Measurements from ENCODE around the gene TMEM45B. TPM values are rescaled to one million over a fixed set of nuclear protein-coding genes. Genes with fewer than 3 reads are reported as not detected.
A peak's percentile ranks its signal among the peaks of the same experiment; 100 is the strongest.
"Not testable (repeated sequence)": the region's sequence is repeated elsewhere in the genome, so short reads cannot be mapped to it uniquely, and the experiment has no call there.

Gene TMEM45B
- total RNA-seq, 6 experiments from 2014 or later, result 10.0 to 126 (median 18.6) TPM

- ATAC-seq (peak; percentile 59 to 86 (median 80)), DNase-seq (no peak)
- intact Hi-C loops (cut with DNase I), result no loop called here
- Histone ChIP-seq H3K27ac (peak overlapping the region in 1 of 3 donors; percentile 39), H3K4me1 (peaks cover 0 to 11% (median 0%) of the 10 kb centered on the region in 4 donors), H3K36me3 (no peaks in the 10 kb centered on the region), H3K9me3 (no peaks in the 10 kb centered on the region), H3K27me3 (no peaks in the 10 kb centered on the region), H3K4me3 (no peak overlapping the region)
- TF ChIP-seq POLR2A (IDR thresholded peaks at IDR 0.05) (no peak), CTCF (IDR thresholded peaks at IDR 0.05) (peak; percentile 32 to 46 (median 37))
- 9% methylated on average over 2 of the region's 3 CpGs for WGBS (ENCODE audit: insufficient coverage, low coverage, low lambda C conversion rate, missing lambda C conversion rate)
Observed at GRCh38 chr11:129785383-129786111, 30.1 kb upstream of the TMEM45B start.

- peak; percentile 65 to 80 (median 77) for ATAC-seq
- H3K4me3 ChIP-seq; intact Hi-C loops (cut with DNase I); H3K27me3 ChIP-seq; H3K27ac ChIP-seq; DNase-seq; H3K36me3 ChIP-seq; H3K9me3 ChIP-seq: not testable (repeated sequence)
- peaks cover 0 to 11% (median 2%) of the 10 kb centered on the region in 4 donors for H3K4me1 ChIP-seq
- WGBS (ENCODE audit: insufficient coverage, low coverage, low lambda C conversion rate, missing lambda C conversion rate), result 36% methylated on average over 2 of the region's 2 CpGs
Observed at GRCh38 chr11:129786112-129786416, 29.6 kb upstream of the TMEM45B start.

GRCh38 chr11:129787532-129788155, 28.0 kb upstream of the TMEM45B start:
- 77% methylated on average over 2 of the region's 2 CpGs for WGBS (ENCODE audit: insufficient coverage, low coverage, low lambda C conversion rate, missing lambda C conversion rate)
- TF ChIP-seq CTCF (IDR thresholded peaks at IDR 0.05) (no peak), POLR2A (IDR thresholded peaks at IDR 0.05) (no peak)
- no peak for ATAC-seq
- no peak overlapping the region for H3K4me3 ChIP-seq
- intact Hi-C loops (cut with DNase I), result no loop called here
- H3K9me3 ChIP-seq, result no peaks in the 10 kb centered on the region
- peaks cover 0 to 20% (median 4%) of the 10 kb centered on the region in 4 donors for H3K4me1 ChIP-seq
- DNase-seq, result no peak
- H3K27me3 ChIP-seq, result no peaks in the 10 kb centered on the region
- H3K36me3 ChIP-seq, result no peaks in the 10 kb centered on the region
- no peak overlapping the region for H3K27ac ChIP-seq

- Histone ChIP-seq H3K27me3 (no peaks in the 10 kb centered on the region), H3K27ac (no peak overlapping the region), H3K9me3 (no peaks in the 10 kb centered on the region), H3K36me3 (no peaks in the 10 kb centered on the region), H3K4me1 (peaks cover 0 to 20% (median 4%) of the 10 kb centered on the region in 4 donors), H3K4me3 (no peak overlapping the region)
- 73% methylated on average over 2 of the region's 2 CpGs for WGBS (ENCODE audit: insufficient coverage, low coverage, low lambda C conversion rate, missing lambda C conversion rate)
- TF ChIP-seq POLR2A (IDR thresholded peaks at IDR 0.05) (no peak), CTCF (IDR thresholded peaks at IDR 0.05) (no peak)
- no peak for ATAC-seq
- intact Hi-C loops (cut with DNase I), result no loop called here
- no peak for DNase-seq
Observed at GRCh38 chr11:129788278-129788677, 27.4 kb upstream of the TMEM45B start.

- DNase-seq (no peak), ATAC-seq (no peak)
- Histone ChIP-seq H3K4me1 (peaks cover 0 to 20% (median 4%) of the 10 kb centered on the region in 4 donors), H3K27me3 (no peaks in the 10 kb centered on the region), H3K27ac (no peak overlapping the region), H3K9me3 (no peaks in the 10 kb centered on the region), H3K4me3 (no peak overlapping the region), H3K36me3 (no peaks in the 10 kb centered on the region)
- 76% methylated on average over 2 of the region's 2 CpGs for WGBS (ENCODE audit: insufficient coverage, low coverage, low lambda C conversion rate, missing lambda C conversion rate)
- no peak for TF ChIP-seq POLR2A (IDR thresholded peaks at IDR 0.05)
- no peak for TF ChIP-seq CTCF (IDR thresholded peaks at IDR 0.05)
- intact Hi-C loops (cut with DNase I), result no loop called here
Observed at GRCh38 chr11:129790106-129790505, 25.5 kb upstream of the TMEM45B start.
